Astrocyte (in vitro differentiated cells and primary cell): ENCODE measurements around the gene RWDD1. TPM values are rescaled to one million over a fixed set of nuclear protein-coding genes. Genes with fewer than 3 reads are reported as not detected.

Experiments used
- DNase-seq: peaks from one replicate; pipeline ENCODE4 v3.0.0-alpha.2; 2010; ENCODE audit warnings: low read depth
- FAIRE-seq: peaks from 2 replicates; lab custom pipeline; 2011; peaks lifted over from hg19 to GRCh38; lab: Jason Lieb, UNC
- H2AFZ ChIP-seq: 2 replicates; pipeline ENCODE4 v1.6.0; 2012; ENCODE audit warnings: low read depth, low read length, inconsistent platforms
- H3K27ac ChIP-seq: 2 replicates; pipeline ENCODE4 v1.5.1; 2011; ENCODE audit warnings: low read depth, low read length, inconsistent platforms
- H3K27me3 ChIP-seq: 2 replicates; pipeline ENCODE4 v1.6.0; 2011; ENCODE audit warnings: low read length, inconsistent platforms; ENCODE audit not compliant: insufficient read depth
- H3K36me3 ChIP-seq: 2 replicates; pipeline ENCODE4 v1.5.1; 2011; ENCODE audit warnings: low read length, inconsistent platforms; ENCODE audit not compliant: insufficient read depth
- H3K4me1 ChIP-seq: 2 replicates; pipeline ENCODE4 v1.5.1; 2011; ENCODE audit warnings: low read length, inconsistent platforms; ENCODE audit not compliant: insufficient read depth
- H3K4me2 ChIP-seq: 2 replicates; pipeline ENCODE4 v1.6.0; 2012; ENCODE audit warnings: low read length, inconsistent platforms
- H3K4me3 ChIP-seq: 2 replicates; pipeline ENCODE4 v1.5.1; 2011; ENCODE audit warnings: low read depth, mild to moderate bottlenecking, low read length, inconsistent platforms; ENCODE audit not compliant: insufficient read depth
- H3K79me2 ChIP-seq: 2 replicates; pipeline ENCODE4 v1.6.0; 2012; ENCODE audit warnings: mild to moderate bottlenecking, low read length, inconsistent platforms; ENCODE audit not compliant: insufficient read depth
- H3K9ac ChIP-seq: 2 replicates; pipeline ENCODE4 v1.6.0; 2012; ENCODE audit warnings: mild to moderate bottlenecking, low read length, inconsistent platforms
- H3K9me3 ChIP-seq: 2 replicates; pipeline ENCODE4 v1.5.1; 2012; ENCODE audit warnings: low read depth, mild to moderate bottlenecking, low read length, inconsistent platforms; ENCODE audit not compliant: insufficient read depth
- H4K20me1 ChIP-seq: 2 replicates; pipeline ENCODE4 v1.6.0; 2012; ENCODE audit warnings: low read length, inconsistent platforms; ENCODE audit not compliant: insufficient read depth
- H3K27ac Mint-ChIP-seq: one replicate; pipeline ENCODE4 v1.8.0; 2021; ENCODE audit warnings: mild to moderate bottlenecking, mixed read lengths; ENCODE audit not compliant: unreplicated experiment
- H3K27me3 Mint-ChIP-seq: one replicate; pipeline ENCODE4 v1.8.0; 2021; ENCODE audit warnings: low read depth, mixed read lengths; ENCODE audit not compliant: unreplicated experiment
- H3K36me3 Mint-ChIP-seq: one replicate; pipeline ENCODE4 v1.8.0; 2021; ENCODE audit warnings: low read depth, mixed read lengths; ENCODE audit not compliant: unreplicated experiment
- H3K4me1 Mint-ChIP-seq: one replicate; pipeline ENCODE4 v1.8.0; 2021; ENCODE audit warnings: low read depth, mixed read lengths; ENCODE audit not compliant: unreplicated experiment
- H3K4me3 Mint-ChIP-seq: one replicate; pipeline ENCODE4 v1.8.0; 2021; ENCODE audit warnings: mild to moderate bottlenecking, moderate library complexity, mixed read lengths; ENCODE audit not compliant: unreplicated experiment
- H3K9me3 Mint-ChIP-seq: one replicate; pipeline ENCODE4 v1.8.0; 2021; ENCODE audit warnings: mild to moderate bottlenecking, mixed read lengths; ENCODE audit not compliant: unreplicated experiment
- EZH2 ChIP-seq: IDR thresholded peaks from 2 replicates; pipeline ENCODE4 v1.6.1; 2012; ENCODE audit warnings: mild to moderate bottlenecking, low read length, inconsistent platforms; ENCODE audit not compliant: insufficient read depth
- total RNA-seq: library from RNA; stranded (reverse); gene quantifications from 2 replicates; pipeline ENCODE4 v1.2.1, GENCODE V29; 2021
- TF ChIP-seq, protein P1 (sequence below): IDR thresholded peaks from 2 replicates; pipeline ENCODE4 v1.5.1; 2011; ENCODE audit warnings: low read depth, mild to moderate bottlenecking, inconsistent platforms, low read length, moderate library complexity; ENCODE audit not compliant: insufficient read depth

Gene RWDD1
- total RNA-seq, 1 donor from 2014 or later = 45.1 TPM

DNA sequence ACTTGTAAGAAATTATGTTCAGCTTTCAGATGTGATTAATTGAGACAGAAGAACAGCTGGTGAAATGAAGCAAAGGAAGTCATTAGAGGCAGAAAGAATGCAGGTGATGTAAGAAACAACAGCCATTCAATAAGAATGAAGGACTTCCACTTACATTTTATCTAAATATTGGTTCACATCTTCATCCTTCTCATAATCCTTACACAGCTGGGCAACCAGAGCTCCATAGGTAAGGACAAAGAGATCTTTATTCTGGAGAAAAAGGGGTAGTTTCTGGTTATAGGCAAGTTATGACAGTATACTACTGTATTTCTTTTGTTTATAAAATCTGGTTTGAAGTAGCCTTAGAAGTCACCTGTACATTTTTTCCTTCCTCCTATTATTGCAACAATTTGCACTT is 28.2 kb upstream of the RWDD1 start:
- Histone ChIP-seq H3K36me3 (no peaks in the 10 kb centered on the region), H3K4me3 (no peak overlapping the region), H3K4me2 (no peak overlapping the region), H3K79me2 (no peaks in the 10 kb centered on the region), H3K27me3 (no peaks in the 10 kb centered on the region), H3K9ac (no peak overlapping the region), H2AFZ (no peak overlapping the region), H4K20me1 (no peaks in the 10 kb centered on the region), H3K9me3 (no peaks in the 10 kb centered on the region), H3K27ac (no peak overlapping the region), H3K4me1 (no peaks in the 10 kb centered on the region)
- TF ChIP-seq EZH2 = no peak
- TF ChIP-seq, protein P1, sequence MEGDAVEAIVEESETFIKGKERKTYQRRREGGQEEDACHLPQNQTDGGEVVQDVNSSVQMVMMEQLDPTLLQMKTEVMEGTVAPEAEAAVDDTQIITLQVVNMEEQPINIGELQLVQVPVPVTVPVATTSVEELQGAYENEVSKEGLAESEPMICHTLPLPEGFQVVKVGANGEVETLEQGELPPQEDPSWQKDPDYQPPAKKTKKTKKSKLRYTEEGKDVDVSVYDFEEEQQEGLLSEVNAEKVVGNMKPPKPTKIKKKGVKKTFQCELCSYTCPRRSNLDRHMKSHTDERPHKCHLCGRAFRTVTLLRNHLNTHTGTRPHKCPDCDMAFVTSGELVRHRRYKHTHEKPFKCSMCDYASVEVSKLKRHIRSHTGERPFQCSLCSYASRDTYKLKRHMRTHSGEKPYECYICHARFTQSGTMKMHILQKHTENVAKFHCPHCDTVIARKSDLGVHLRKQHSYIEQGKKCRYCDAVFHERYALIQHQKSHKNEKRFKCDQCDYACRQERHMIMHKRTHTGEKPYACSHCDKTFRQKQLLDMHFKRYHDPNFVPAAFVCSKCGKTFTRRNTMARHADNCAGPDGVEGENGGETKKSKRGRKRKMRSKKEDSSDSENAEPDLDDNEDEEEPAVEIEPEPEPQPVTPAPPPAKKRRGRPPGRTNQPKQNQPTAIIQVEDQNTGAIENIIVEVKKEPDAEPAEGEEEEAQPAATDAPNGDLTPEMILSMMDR = no peak
- Mint-ChIP-seq H3K27ac (no peak overlapping the region), H3K4me1 (no peaks in the 10 kb centered on the region), H3K36me3 (no peaks in the 10 kb centered on the region), H3K4me3 (no peak overlapping the region), H3K9me3 (no peaks in the 10 kb centered on the region), H3K27me3 (no peaks in the 10 kb centered on the region)
- FAIRE-seq (no peak), DNase-seq (no peak)

DNA sequence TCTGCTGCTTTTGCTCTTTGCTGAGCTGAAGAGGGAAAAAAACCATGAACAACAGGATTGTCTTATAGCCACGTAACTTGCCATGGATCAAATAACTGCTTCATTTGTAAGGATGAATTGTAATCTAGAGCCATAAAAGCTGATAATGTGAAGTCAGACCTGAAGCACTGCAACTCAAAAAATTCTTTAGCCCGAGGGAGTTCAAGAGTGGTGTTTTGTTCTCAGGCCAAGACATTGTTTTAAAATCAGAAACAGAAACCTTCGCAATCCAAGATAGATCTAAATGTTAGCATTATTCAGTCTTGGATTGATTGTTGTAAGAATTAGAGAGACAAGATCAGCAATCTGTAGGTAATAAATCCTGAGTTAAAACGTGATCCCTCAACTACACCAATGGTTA is 25.7 kb upstream of the RWDD1 start, which contains the start of gene TRAPPC3L:
TRAPPC3L (minus strand) TSS at position 34 of the 400 bp plus-strand sequence. CDS start 170 bp downstream, outside the sequence.
- Histone ChIP-seq H2AFZ (no peak within 1 kb of the TSS), H3K4me1 (no peaks in the 10 kb centered on the region), H4K20me1 (no peaks in the 10 kb centered on the region), H3K27ac (no peak within 1 kb of the TSS), H3K27me3 (no peaks in the 10 kb centered on the region), H3K9ac (no peak within 1 kb of the TSS), H3K36me3 (no peaks in the 10 kb centered on the region), H3K4me3 (no peak within 1 kb of the TSS), H3K4me2 (no peak within 1 kb of the TSS), H3K79me2 (no peaks in the 10 kb centered on the region), H3K9me3 (no peaks in the 10 kb centered on the region)
- Mint-ChIP-seq H3K9me3 (no peaks in the 10 kb centered on the region), H3K27me3 (no peaks in the 10 kb centered on the region), H3K36me3 (no peaks in the 10 kb centered on the region), H3K4me1 (no peaks in the 10 kb centered on the region), H3K27ac (no peak within 1 kb of the TSS), H3K4me3 (no peak within 1 kb of the TSS)
- TF ChIP-seq, protein P1 = no peak
- no peak for TF ChIP-seq EZH2
- FAIRE-seq (no peak), DNase-seq (no peak)

GRCh38 chr6:116547358-116547757 is 23.9 kb upstream of the RWDD1 start:
- no peaks in the 10 kb centered on the region for H3K27me3 Mint-ChIP-seq
- H3K27ac Mint-ChIP-seq = no peak overlapping the region
- no peaks in the 10 kb centered on the region for H3K9me3 Mint-ChIP-seq

More at GRCh38 chr6:116547358-116547757, 23.9 kb upstream of the RWDD1 start:
- no peak overlapping the region for H3K27ac ChIP-seq
- H3K9me3 ChIP-seq = no peaks in the 10 kb centered on the region
- DNase-seq (no peak), FAIRE-seq (no peak)
- H4K20me1 ChIP-seq = no peaks in the 10 kb centered on the region
- H2AFZ ChIP-seq = no peak overlapping the region
- no peaks in the 10 kb centered on the region for H3K4me1 ChIP-seq
- H3K4me2 ChIP-seq = no peak overlapping the region
- H3K36me3 ChIP-seq = no peaks in the 10 kb centered on the region
- no peaks in the 10 kb centered on the region for H3K79me2 ChIP-seq
- H3K4me3 Mint-ChIP-seq = no peak overlapping the region
- TF ChIP-seq EZH2 = no peak
- H3K4me3 ChIP-seq = no peak overlapping the region
- no peaks in the 10 kb centered on the region for H3K27me3 ChIP-seq
- H3K4me1 Mint-ChIP-seq = no peaks in the 10 kb centered on the region
- no peaks in the 10 kb centered on the region for H3K36me3 Mint-ChIP-seq
- no peak overlapping the region for H3K9ac ChIP-seq
